ENCODE results near the gene CPVL.

The CPVL gene

DNA sequence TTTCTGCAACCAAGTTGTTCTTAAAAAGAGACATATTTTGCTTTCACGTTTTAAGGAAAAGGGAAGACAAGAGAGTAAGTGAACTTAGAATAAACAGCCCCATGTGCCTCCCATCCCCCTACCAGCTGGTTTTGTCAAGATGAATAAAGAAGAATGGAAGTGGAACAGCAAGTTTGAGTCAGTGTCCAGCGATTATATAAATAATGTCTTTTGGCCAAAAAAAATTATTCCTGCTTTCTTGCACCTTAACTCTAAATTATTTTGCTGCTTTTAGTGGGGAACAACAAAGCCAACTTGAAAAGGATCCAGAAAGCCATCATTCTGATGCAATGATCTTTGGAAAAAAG is 105.8 kb downstream of the CPVL start:
- DNase-seq: no peak

DNA sequence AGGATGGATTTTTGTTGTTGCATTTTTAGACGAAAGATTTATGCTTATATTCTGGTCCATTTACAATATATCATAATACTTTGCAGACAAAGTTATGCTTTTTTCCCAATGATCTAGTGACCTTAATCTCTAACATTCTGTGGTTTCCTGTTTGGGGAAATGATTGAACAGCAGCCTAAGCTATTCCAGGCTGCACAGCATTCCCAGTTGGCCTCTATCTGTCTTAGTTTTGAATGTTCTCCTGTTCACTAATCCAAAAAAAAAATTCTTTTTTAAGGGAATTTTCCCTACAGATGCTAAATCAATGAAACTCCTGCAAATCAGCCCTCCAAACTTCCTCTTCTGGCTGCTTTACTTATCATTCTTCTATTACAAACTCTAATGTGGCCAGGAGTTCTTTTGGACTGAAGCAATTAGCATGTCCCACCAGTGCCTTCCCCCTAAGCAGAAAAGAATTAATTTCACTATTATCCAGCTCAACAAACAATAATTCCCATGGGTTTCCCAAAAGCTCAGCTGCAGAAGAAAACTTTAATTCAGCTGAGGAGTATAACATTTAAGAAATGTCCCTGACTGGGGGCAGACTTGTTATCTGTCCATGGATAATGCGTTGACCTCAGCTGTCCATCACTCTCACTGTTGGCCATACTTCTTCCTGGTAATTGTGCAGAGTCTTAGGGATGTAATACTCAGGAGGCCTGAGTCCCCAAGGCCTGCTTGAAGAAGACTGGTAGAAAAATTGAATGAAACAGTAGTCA is 106.3 kb downstream of the CPVL start:
- DNase-seq: no peak

DNA sequence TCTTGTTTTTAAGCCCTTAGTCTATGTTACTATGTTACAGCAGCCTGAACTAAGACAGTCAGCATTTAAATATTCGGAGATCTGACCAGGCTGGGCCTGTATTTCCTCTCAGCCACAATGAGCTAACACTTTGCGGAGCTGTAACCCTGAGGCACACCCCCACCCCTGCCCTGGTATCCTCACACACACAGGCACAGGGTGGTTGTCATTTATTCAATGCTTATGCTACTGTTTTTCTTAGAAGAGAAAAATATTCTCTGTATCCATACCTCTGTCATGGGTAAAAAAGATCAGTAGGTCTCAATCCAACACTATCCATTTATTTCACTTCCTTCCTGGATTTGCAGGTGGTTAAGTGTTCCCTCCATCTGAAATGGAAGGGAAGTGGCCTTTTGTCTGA is 107.9 kb downstream of the CPVL start:
- peak in 1 of 2 donors; percentile 9 for DNase-seq

DNA sequence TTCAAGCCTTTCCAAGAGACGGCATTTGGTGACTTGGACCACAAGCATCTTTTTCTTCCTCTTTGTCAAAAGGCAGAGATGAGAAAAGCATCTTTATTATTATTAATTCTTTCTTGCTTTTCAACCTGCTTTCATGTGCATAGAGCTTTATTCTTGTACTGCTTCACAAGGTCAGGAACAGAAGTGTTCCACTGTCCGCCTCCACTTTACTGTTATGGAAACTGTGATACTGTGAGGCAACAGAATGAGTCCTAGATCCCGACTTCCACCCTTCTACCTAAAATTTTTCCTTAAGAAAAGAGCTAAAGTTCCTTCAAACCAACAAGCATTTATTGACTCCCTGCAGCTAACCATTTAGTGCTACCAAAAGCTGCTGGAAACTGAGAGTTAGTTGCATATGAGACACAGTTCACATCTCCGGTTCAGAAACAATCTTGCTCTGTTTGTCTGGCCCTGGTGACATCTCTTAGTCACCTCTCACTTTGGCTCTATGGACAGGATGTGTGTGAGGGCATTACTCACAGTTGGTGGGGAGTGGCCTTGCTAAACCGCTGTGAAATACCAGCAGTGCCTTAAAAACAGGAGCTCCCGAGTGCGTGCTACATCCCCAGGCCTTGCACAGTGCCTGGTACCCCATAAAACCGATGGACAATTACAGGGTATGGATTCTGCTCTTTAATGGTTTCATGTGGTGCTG is 111.1 kb downstream of the CPVL start:
- peak; percentile 3 to 23 for DNase-seq

DNA sequence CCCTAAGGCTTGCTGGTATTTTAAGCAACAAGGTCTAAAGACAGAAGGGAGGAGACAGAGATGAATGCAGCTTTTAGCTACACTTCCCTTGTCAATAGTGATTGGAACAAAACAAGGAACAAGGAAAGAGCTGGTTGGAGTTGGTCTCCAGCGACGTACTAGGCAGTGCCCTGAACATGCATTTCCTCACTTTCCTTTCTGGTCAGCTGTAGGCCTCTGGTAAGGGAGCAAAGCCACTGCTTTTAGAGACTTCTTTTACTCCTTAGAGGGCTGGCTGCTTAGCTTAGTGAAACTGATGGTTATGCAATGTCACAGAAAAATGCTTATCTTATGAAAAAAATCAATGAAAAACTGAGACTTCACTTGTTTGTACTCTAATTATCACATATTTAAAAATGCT is 112.8 kb downstream of the CPVL start:
- DNase-seq: no peak

DNA sequence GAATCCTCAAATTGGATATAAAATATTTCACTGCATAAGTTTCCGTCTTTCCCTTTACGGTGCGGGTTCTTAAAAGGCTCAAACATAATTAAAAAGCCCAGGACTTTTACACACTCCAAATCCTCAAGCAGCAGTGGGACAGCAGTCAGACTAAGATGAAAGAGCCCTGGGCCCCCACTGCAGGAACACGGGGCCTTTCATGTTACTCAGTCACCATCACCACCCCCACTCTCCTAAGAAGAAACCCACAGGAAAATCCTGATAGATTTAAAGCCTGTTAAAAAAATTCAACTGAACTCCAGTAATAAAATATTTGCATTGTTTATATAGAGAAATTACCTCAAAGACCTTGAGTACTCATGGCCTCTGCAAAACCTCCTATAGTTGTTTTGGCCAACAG is 114.2 kb downstream of the CPVL start:
- no peak for DNase-seq

DNA sequence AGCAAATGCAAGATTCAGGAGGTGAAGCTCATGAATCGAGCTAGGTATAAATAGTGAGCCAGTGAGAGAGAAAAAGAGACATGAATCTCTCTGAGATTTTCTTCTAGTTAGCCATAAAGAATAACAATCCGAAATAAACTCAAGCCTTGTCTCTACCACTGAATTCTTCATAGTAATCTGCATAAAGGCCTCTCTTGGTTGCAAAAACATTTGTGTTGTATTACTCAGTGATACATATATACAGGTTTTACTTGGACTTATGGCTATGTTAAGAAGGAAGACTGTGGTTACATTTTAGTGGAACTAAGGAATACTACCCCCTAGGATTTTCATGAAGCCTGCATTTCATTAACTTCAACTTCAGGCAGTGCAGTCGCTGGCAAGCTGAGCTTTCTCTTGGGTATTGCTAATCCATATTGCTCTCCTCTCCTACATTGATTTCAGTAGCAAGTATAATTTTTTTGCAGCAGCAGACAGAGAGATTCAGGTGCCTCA is 115.5 kb downstream of the CPVL start:
- DNase-seq: no peak

DNA sequence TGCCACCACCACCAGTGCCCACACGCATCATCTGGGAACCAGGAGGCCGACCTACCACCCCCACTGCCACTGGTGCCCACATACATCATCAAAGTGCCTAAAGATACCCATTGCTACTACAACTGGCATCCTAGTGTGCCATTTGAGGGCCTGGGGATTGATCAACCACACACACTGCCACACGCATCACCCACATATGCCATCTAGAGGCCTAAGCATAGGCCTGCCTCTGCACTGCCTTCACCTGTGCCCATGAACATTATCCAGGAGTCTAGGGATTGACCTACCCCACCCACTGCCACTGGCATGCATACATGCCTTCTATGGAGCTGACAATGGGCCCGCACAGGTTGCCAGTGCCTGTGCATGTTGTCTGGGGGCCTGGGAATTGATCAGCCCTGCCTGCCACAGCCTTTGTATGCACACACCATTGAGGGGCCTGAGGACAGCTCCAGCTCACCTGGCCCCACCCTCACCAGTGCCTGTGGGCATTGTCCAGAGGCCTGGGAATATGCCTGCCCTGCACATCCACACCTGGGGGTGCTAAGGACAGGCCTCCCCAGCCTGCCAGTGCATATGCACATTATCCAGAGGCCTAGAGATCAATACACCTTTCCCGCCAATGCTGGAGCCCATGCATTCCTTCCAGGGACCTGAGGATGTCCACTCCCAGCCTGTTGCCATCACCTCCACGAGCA is 123.9 kb downstream of the CPVL start:
- no peak for DNase-seq

DNA sequence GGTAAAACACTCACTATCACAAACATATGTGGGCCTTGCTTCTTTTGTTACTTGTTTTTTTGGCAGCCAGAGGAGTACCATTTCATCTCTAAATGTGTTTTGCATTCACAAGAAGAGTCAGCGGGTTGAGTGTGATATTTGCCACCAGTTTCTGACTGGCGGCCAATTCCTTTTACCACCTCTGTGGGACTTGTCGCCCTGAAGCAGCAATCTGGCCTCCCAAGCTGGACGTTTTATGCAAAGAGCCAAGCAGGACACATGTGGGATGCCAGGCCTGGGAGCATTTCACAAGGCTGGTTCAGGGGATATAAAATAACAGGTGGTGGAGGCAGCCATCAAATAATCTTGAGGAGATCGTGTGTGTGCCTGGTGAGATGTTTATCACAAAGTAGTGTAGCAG is 126.4 kb downstream of the CPVL start:
- no peak for DNase-seq

DNA sequence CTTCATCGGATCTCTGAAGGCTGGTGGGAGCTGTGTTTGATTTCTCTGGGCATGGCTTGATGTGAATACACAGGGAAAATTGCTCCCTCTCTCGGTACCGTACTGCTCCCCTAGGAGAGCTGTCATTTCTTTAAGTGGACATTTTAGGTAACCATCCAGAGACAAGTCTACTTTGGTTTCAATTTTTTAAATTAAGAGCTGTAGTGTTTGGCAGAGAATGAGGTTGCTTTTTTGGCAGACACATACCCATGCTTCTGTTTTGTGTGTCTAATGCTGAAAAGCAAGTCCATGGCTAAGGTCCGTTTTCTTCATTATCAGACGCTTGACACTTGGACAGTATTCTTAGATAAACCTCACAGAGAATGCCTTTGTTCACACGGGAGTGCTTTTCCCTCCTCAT is 127.0 kb downstream of the CPVL start:
- no peak for DNase-seq

DNA sequence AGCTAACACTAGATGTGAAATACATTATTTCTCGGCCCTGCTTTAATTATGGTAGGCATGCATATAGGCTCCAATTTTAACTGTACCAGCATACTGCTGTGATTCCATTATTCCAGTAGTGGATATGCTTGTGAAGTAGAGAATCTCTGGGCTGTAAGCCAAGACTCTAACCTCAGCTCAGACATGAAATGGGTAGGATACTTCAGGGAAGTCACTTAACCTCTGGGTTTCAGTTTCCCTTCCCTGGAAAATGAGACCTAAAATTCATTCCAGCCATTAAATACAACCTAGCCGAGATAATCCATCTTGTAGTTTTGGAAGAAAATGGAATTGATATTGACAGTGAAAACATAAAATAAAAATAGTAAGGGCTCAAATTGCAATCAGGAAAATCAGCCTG is 128.6 kb downstream of the CPVL start:
- no peak for DNase-seq

DNA sequence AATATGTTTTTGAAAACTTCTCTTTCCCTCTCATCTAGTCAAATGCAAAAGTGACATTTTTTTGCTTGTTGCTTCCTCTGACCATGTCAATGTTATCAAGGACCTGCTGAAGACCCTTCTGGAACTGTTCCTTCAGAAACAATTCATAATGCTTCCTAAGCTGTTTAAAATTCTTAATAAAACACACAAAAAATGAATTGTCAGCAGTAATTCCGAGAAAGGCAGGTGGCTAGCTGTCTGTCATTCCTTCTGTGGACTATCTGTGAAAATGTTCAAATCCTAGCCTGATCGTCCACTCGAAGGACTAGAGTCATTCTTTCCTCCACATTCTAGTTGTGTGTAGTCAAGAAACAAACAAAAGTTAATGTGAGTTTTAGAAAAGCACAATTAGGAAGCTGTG is 131.6 kb downstream of the CPVL start:
- DNase-seq: no peak

DNA sequence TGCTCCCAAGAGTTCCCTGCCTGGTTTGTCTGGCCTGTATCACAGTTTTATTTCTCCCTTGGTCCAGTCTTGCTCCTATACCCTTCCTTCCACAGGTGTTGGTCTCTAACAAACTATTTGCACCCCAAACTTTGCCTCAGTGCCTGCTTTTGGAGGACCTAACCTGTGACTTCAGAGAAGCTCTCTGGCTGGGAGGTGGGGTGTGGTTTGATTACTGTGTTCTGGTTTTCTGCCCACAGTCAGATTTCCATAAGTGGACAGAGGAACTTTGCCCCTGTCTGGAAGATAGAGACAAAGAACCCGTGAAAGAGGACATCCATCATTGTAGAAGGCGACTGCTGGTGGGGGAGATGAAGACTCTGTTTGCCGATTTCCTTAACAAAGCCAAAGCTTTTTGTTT is 132.4 kb downstream of the CPVL start:
- DNase-seq: no peak

DNA sequence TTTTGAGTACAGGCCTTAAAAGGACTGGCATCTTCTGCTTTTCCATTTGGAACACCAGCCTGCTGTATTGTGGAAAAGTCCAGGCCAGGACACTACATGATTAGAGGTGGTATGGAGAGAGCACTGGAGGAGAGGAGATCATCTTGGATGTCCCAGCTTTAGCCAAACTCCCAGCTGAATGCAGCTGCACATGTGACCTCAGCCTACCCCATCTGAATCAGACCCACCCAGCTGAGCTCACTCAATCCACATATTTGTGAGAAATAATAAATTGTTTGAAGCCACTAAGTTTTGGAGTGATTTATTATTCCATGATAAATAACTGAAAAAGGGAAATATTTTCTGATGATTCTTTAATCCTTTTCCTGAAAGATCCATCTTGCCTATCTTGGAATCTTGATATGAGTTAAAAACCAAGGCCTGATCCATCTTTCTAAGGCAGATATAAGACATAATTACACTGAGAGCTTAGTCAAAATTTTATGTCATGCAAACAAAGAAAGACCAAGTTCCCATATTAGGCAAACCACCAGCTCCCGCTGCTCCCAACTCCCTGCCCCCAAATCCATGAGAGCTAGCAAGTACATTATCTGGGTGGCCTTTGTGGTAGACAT is 133.1 kb downstream of the CPVL start:
- no peak for DNase-seq

DNA sequence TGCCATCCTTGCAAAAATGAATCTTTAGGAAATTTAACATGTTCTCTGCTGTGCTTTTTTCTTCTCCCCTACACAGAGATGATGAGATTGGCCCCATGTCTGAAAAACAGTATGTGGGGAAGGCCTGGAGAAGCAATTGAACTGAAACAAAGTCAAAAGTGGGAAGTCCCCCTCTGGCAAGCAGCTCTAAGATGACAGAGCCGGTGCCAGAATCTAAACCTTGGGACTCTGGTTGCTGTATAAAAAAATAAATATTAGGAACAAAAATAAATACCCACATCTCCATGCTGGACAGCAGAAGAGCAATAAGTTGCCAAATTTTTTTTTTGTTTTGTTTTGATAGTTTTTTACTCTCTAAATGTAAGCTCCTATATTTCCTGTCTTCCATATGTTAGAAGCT is 136.4 kb downstream of the CPVL start:
- no peak for DNase-seq

DNA sequence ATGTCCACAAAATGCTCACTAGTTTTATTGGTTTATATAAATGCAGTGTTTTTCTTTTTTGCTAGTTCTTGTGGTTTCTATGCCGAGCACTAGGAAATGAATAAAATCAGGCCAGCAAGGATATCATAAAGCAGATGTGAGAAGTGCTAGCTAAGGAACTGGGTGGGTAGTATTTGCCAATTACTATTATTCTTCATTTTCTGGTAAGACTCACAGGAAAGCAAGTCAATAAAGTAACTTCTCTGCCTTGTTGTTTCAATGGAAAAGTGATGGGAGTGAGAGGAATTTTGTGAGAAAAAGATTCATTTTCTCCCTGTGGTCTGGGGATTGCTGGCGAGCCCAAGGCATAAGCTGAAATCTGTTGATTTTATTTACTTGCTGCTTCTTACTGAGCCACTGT is 137.7 kb downstream of the CPVL start:
- DNase-seq: no peak

DNA sequence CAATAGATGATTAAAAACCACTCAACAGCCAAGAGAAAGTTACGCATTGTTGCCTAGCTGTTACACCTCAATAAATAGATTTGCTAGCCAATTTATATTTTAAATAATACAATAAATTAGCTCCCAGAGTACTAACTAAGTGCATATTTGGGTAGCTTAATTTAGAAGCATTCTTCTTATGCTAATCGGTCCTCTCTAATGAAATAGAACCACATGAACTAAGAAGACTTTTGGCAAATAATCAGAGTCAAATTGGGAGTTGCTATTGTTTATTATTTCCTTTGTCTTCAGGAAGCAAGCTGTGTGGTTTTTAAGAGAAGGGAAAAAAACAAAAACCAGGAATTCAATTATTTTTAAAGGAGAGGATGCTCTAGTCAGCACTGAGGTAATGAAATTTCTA is 139.2 kb downstream of the CPVL start:
- DNase-seq: no peak

DNA sequence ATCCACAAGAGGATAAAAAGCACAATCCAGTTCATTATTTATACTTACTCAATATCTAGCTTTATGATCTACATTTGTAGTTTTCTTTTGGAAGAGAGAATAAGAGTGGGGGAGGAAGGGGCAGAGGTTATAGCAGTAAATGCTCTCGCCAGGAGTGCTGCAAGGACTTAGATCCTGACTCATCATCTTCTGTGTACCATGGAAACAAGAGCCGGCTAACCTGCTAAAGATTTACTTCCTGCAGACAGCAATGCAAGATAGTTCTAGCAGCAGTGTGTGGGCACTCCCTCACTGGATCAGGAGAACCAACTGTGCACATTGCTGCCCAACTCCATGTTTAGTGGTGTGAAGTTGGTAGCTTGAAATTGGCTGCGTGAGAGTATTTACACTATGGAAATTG is 140.5 kb downstream of the CPVL start:
- DNase-seq: no peak

DNA sequence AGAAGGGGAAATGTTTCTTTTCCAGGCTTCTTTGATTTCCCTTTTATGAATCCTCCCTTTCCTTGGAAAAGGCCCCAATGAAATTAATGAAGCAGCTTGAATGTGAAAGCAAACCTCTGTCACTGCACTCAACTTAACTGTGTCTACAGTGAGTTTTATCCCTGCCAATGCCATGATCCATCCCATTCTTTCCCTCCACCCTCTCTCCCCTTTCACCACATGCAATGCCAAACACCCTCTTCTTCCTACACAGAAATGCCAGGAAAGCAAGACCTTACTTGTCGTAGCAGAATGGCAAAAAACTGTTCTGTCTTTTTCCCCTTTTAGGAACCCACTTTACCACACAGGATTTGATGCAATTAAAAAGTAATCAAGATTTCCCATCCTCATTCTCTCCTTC is 140.9 kb downstream of the CPVL start:
- DNase-seq: no peak

DNA sequence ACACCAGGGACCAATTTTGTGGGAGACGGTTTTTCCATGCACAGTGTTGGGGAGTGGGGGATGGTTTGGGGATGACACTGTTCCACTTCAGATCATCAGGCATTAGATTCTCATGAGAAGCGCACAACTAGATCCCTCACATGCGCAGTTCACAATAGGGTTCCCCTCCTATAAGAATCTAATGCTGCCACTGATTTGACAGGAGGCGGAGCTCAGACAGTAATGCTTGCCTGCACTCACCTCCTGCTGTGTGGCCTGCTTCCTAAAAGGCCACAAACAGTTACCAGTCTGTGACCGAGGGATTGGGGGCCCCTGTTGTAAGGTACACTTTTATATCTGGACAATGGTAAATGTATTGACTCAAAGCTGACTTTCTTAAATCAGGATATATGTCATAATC is 142.6 kb downstream of the CPVL start:
- no peak for DNase-seq

DNA sequence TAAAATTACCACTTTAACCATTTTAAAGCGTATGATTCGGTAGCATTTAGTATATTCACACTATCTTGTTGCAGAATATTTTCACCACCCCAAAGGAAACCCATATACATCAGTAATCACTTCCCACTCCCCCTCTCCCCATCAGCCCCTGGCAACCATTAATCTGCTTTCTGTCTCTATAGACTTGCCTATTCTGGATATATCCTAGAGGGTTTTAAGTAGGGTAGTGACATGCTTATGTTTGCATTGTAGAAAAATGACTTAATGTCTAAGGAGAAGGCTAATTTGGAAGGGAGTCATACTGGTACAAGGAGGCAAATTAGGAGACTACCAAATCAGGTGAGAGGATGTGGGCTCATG is 145.6 kb downstream of the CPVL start:
- no peak for DNase-seq

DNA sequence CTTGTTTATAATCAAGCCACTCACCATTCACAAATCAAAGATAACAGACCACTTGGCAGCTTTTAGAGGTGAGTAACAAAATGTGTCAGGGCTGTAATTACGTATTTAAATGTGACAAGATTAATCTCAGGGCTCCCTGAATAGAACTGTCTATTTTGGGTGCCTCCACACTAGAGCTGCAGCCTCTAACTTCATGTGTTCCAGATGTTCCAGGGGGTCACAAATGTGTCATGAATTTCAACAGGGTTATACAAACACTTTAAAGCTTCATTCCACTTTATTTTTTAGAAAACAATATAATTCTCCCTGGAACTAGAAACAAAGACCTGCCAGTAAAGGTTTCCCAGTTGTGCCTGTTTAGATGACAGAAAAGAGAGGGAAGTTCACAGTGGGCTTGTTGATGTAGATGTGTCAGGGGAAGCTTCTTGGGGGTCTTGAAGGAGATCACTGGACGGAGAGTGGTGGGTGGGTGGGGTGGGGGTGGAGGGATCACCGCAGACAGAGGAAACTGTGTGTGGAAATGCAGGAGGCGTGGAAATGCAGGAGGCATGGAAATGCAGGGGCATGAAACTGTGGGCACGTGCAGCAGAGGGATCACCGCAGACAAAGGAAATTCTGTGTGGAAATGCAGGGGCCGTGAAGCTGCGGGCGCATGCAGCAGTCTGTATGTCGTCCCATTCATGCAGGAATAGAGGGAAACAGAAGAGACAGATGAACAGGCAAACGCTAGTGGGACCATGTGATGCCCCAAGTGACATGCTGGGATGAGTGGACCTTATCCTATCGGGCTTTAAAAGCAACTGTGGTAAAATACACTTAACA is 146.2 kb downstream of the CPVL start:
- DNase-seq: no peak

DNA sequence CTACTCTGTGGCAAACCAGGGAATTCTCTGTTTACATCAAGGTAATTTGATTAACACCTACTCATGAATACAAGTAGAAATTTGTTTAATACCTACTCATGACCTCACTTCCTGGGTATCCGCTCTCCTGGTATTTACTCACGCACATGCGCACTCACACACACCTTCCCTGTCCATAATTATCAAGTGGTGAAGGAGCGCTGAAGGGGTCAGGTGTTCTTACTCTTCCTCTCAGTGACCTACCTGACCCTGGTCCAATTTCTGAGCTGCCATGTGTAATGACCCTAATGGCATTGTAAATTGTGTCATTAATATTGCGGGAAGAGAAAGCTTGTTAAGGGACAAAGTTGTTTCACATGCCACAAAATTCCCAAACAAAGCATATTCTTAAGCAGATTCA is 146.9 kb downstream of the CPVL start:
- DNase-seq: no peak
